OCI-LY7 (cell line): Measurements from ENCODE around the gene SEMA3G. TPM values are rescaled to one million over a fixed set of nuclear protein-coding genes. Genes with fewer than 3 reads are reported as not detected.
A peak's percentile ranks its signal among the peaks of the same experiment; 100 is the strongest.

ENCODE experiments used
- BruUV-seq: library from RNA; stranded (reverse); fragments of 400-500 nt; replicated peaks from 2 replicates; lab custom pipeline; 2021; lab: Mats Ljungman, UMichigan
- CTCF ChIA-PET: fragments of 300-600 bp; sonication (Branson Sonifier 250); formaldehyde crosslinking; loops from one replicate; lab custom pipeline; 2022; ENCODE audit warnings: antibody characterized with exemption; ENCODE audit not compliant: unreplicated experiment; lab: Charles Lee
- POLR2A ChIA-PET: fragments of 300-600 bp; sonication (Branson Sonifier 250); formaldehyde crosslinking; loops from one replicate; lab custom pipeline; 2022; ENCODE audit warnings: antibody characterized with exemption; lab: Charles Lee
- DNase-seq: peaks from one replicate; pipeline ENCODE4 v3.0.0-alpha.2; 2015; ENCODE audit warnings: low spot score
- H2AFZ ChIP-seq: fragments of 200-600 bp; sonication (generic), shearing (Covaris generic); 2 replicates; pipeline ENCODE4 v1.6.1; 2014; ENCODE audit warnings: mild to moderate bottlenecking, antibody characterized with exemption, low read length, moderate library complexity
- H3K27ac ChIP-seq: fragments of 200-600 bp; sonication (generic); 2 replicates; pipeline ENCODE4 v1.5.1; 2014; ENCODE audit warnings: mixed run types, low read depth, mild to moderate bottlenecking, moderate library complexity, low read length, inconsistent platforms; ENCODE audit not compliant: poor library complexity, severe bottlenecking
- H3K36me3 ChIP-seq: fragments of 200-600 bp; sonication (generic); 2 replicates; pipeline ENCODE4 v1.6.1; 2014; ENCODE audit warnings: mild to moderate bottlenecking, antibody characterized with exemption, low read length, moderate library complexity, mixed read lengths; ENCODE audit not compliant: insufficient read depth
- H3K4me1 ChIP-seq: fragments of 200-600 bp; sonication (generic); 2 replicates; pipeline ENCODE4 v1.5.1; 2014; ENCODE audit warnings: mild to moderate bottlenecking, low read length; ENCODE audit not compliant: insufficient read depth, poor library complexity, severe bottlenecking
- H3K4me2 ChIP-seq: fragments of 200-600 bp; sonication (generic); 2 replicates; pipeline ENCODE4 v1.6.1; 2014; ENCODE audit warnings: mild to moderate bottlenecking, low read length
- H3K4me3 ChIP-seq: fragments of 200-600 bp; sonication (generic); 2 replicates; pipeline ENCODE4 v1.5.1; 2014; ENCODE audit warnings: mild to moderate bottlenecking, low read depth, low read length; ENCODE audit not compliant: poor library complexity, severe bottlenecking
- H3K79me2 ChIP-seq: fragments of 200-600 bp; sonication (generic); 2 replicates; pipeline ENCODE4 v1.6.1; 2016; ENCODE audit warnings: low read depth, mild to moderate bottlenecking, low read length, moderate library complexity, mixed read lengths; ENCODE audit not compliant: insufficient read depth
- H3K9me2 ChIP-seq: fragments of 200-600 bp; sonication (generic); 2 replicates; pipeline ENCODE4 v1.6.1; 2016; ENCODE audit warnings: mild to moderate bottlenecking, low read length, mixed read lengths; ENCODE audit not compliant: insufficient read depth
- H3K9me3 ChIP-seq: fragments of 200-600 bp; sonication (generic); 2 replicates; pipeline ENCODE4 v1.6.1; 2014; ENCODE audit warnings: mild to moderate bottlenecking, mixed run types, low read length, mixed read lengths
- H4K20me1 ChIP-seq: fragments of 200-600 bp; sonication (generic); 2 replicates; pipeline ENCODE4 v1.6.1; 2014; ENCODE audit warnings: mild to moderate bottlenecking, antibody characterized with exemption, low read length, moderate library complexity, mixed read lengths; ENCODE audit not compliant: insufficient read depth
- EZH2phosphoT487 ChIP-seq: fragments of 200-600 bp; sonication (generic); IDR thresholded peaks from 2 replicates; pipeline ENCODE4 v1.6.1; 2018; ENCODE audit warnings: low read depth, borderline replicate concordance, mild to moderate bottlenecking, mixed run types, antibody characterized with exemption, low read length, moderate library complexity, mixed read lengths
- intact Hi-C: fragments of 100-400 bp; cut with micrococcal nuclease; formaldehyde crosslinking; loops from one replicate; pipeline ENCODE4 v1.10.0; 2022; ENCODE audit not compliant: unreplicated experiment
- total RNA-seq, 2 experiments: library from RNA; depleted of rRNA in 1 of 2; stranded (reverse); fragments of >200 nt in 1 of 2; shearing (Covaris generic) in 1 of 2; gene quantifications; 2 replicates each; pipeline ENCODE4 v1.2.3, GENCODE V29; 2014 to 2022
- TF ChIP-seq, protein P1 (sequence below): fragments of 200-600 bp; sonication (generic); conservative IDR thresholded peaks from 2 replicates; pipeline ENCODE4 v1.5.1; 2014; ENCODE audit warnings: mild to moderate bottlenecking, antibody characterized with exemption, low read length, moderate library complexity, mixed read lengths

SEMA3G gene
- total RNA-seq, 2 experiments from 2014 or later = not detected

DNA sequence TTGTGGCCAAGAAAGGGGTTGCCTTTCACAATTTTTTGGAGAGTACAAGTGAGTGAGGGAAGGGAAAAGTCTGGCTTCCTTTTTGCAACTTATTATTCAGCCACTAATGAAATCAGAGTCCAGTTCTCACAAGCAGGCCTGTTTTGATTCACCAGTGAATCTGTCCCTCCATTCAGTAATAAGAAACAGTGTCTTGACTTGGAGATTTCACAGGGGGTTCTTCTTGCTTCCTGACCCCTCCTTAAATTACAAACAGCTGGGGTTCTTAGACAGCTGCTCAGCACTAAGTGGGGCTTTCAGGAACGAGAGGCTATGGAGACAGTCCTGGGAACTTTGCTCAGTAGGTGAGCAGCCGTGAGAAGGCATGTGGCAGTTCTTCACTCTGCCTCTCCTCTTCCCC, 24.5 kb downstream of the SEMA3G start:
- H3K4me3 ChIP-seq = no peak overlapping the region
- H3K4me1 ChIP-seq = no peaks in the 10 kb centered on the region
- H3K9me2 ChIP-seq = no peaks in the 10 kb centered on the region
- 0 out of 2 replicates have a peak, but pooled peaks cover 3% of the 10 kb centered on the region for H3K9me3 ChIP-seq
- H4K20me1 ChIP-seq = no peaks in the 10 kb centered on the region
- H3K27ac ChIP-seq = no peak overlapping the region
- no peaks in the 10 kb centered on the region for H3K79me2 ChIP-seq
- DNase-seq = no peak
- no peak overlapping the region for H2AFZ ChIP-seq
- no peak for TF ChIP-seq EZH2phosphoT487
- TF ChIP-seq, protein P1, sequence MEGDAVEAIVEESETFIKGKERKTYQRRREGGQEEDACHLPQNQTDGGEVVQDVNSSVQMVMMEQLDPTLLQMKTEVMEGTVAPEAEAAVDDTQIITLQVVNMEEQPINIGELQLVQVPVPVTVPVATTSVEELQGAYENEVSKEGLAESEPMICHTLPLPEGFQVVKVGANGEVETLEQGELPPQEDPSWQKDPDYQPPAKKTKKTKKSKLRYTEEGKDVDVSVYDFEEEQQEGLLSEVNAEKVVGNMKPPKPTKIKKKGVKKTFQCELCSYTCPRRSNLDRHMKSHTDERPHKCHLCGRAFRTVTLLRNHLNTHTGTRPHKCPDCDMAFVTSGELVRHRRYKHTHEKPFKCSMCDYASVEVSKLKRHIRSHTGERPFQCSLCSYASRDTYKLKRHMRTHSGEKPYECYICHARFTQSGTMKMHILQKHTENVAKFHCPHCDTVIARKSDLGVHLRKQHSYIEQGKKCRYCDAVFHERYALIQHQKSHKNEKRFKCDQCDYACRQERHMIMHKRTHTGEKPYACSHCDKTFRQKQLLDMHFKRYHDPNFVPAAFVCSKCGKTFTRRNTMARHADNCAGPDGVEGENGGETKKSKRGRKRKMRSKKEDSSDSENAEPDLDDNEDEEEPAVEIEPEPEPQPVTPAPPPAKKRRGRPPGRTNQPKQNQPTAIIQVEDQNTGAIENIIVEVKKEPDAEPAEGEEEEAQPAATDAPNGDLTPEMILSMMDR = no peak
- intact Hi-C loops = no loop called here
- no peak overlapping the region for H3K4me2 ChIP-seq
- ChIA-PET CTCF (no interaction called here), POLR2A (no interaction called here)
- peaks cover 6% of the 10 kb centered on the region; the same call in 1 of the 2 replicates for H3K36me3 ChIP-seq
- no TSS peak for BruUV-seq

DNA sequence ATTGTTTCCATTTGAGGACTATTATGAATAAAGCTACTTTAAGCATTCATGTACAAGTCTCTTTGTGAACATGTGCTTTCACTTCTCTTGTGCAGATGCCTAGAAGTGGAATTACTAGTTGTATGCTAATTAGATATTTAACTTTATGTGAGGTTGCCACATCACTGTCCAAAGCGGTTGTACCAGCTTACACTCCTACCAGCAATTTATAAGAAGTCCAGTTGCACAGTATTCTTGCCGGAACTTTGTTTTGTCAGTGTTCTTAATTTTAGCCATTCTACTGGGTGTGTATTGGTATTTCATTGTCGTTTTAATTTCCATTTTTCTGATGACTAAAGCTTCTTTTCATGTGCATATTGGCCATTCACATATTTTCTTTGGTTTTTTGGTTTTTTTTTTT, 29.1 kb downstream of the SEMA3G start:
- Histone ChIP-seq H3K79me2 (peaks cover 19% of the 10 kb centered on the region), H3K4me3 (no peak overlapping the region), H3K36me3 (peaks cover 14% of the 10 kb centered on the region; the same call in 1 of the 2 replicates), H3K4me2 (no peak overlapping the region), H4K20me1 (0 out of 2 replicates have a peak, but pooled peaks cover 5% of the 10 kb centered on the region), H2AFZ (no peak overlapping the region), H3K9me2 (no peaks in the 10 kb centered on the region), H3K4me1 (peaks cover 25% of the 10 kb centered on the region), H3K27ac (no peak overlapping the region), H3K9me3 (0 out of 2 replicates have a peak, but pooled peaks cover 3% of the 10 kb centered on the region)
- ChIA-PET POLR2A (interaction anchor here (0.6 to 0.9 kb wide), 3 partner anchors 12 to 173 kb away, joined by 3 to 4 read pairs (median 3); no protein-coding TSS in a partner anchor), CTCF (no interaction called here)
- BruUV-seq = no TSS peak
- intact Hi-C loops = no loop called here
- DNase-seq = no peak
- TF ChIP-seq EZH2phosphoT487 = no peak
- TF ChIP-seq, protein P1 = no peak

DNA sequence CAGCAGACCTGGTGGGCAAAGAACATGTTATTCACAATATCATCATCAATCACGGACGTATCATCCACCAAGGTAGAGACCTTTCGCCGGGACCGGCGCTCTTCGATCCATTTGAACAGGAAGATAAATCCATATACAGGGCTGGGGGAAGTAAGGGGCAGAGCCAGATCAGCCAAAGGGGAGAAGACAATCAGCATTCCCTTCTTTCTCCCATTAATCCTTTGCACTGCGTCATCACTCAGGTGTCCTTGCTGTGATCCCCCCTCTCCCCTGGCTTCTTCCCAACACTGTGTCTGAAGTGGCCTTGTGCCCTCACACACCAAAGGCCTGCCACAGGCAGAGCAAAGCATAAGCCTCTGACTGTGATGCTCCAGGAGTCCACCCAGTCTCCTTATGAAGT, 36.4 kb downstream of the SEMA3G start:
- Histone ChIP-seq H3K36me3 (peaks cover 60% of the 10 kb centered on the region), H3K79me2 (peaks cover 40% of the 10 kb centered on the region), H3K4me2 (peak overlapping the region; percentile 79), H2AFZ (no peak overlapping the region), H3K4me3 (peak overlapping the region; percentile 96), H3K9me3 (no peaks in the 10 kb centered on the region), H3K27ac (no peak overlapping the region), H3K4me1 (peaks cover 30% of the 10 kb centered on the region), H3K9me2 (no peaks in the 10 kb centered on the region), H4K20me1 (0 out of 2 replicates have a peak, but pooled peaks cover 5% of the 10 kb centered on the region)
- ChIA-PET CTCF (no interaction called here), POLR2A (no interaction called here)
- DNase-seq = no peak
- intact Hi-C loops = no loop called here
- no TSS peak for BruUV-seq
- no peak for TF ChIP-seq EZH2phosphoT487
- TF ChIP-seq, protein P1 = no peak
